Raji (cell line): ENCODE results near the gene STARD3NL.

Source experiments
- POLR2A ChIP-seq: IDR thresholded peaks from 2 replicates; pipeline ENCODE4 v1.6.1; 2011; ENCODE audit warnings: low read depth, low read length, control low read depth; ENCODE audit not compliant: insufficient read depth

STARD3NL gene

GRCh38 chr7:38195804-38196595, 18.0 kb downstream of the STARD3NL start:
- TF ChIP-seq POLR2A: no peak

GRCh38 chr7:38198366-38198765, 20.3 kb downstream of the STARD3NL start:
- TF ChIP-seq POLR2A: no peak

- no peak for TF ChIP-seq POLR2A
Observed at GRCh38 chr7:38199154-38199553, 21.1 kb downstream of the STARD3NL start.

GRCh38 chr7:38199782-38200181, 21.7 kb downstream of the STARD3NL start:
- no peak for TF ChIP-seq POLR2A

- no peak for TF ChIP-seq POLR2A
Observed at GRCh38 chr7:38206071-38206470, 28.0 kb downstream of the STARD3NL start.

- TF ChIP-seq POLR2A: no peak
Observed at GRCh38 chr7:38207843-38208242, 29.8 kb downstream of the STARD3NL start.

- no peak for TF ChIP-seq POLR2A
Observed at GRCh38 chr7:38211486-38211885, 33.4 kb downstream of the STARD3NL start.

- no peak for TF ChIP-seq POLR2A
Observed at GRCh38 chr7:38211940-38212339, 33.9 kb downstream of the STARD3NL start.

GRCh38 chr7:38215115-38215514, 37.1 kb downstream of the STARD3NL start:
- TF ChIP-seq POLR2A: no peak

GRCh38 chr7:38215735-38216670, 38.0 kb downstream of the STARD3NL start:
- no peak for TF ChIP-seq POLR2A

- TF ChIP-seq POLR2A: no peak
Observed at GRCh38 chr7:38217672-38218071, 39.6 kb downstream of the STARD3NL start.

GRCh38 chr7:38220452-38220851, 42.4 kb downstream of the STARD3NL start:
- no peak for TF ChIP-seq POLR2A

GRCh38 chr7:38222481-38223096, 44.5 kb downstream of the STARD3NL start:
- TF ChIP-seq POLR2A: no peak

GRCh38 chr7:38223306-38223705, 45.3 kb downstream of the STARD3NL start:
- no peak for TF ChIP-seq POLR2A

- no peak for TF ChIP-seq POLR2A
Observed at GRCh38 chr7:38224392-38224791, 46.3 kb downstream of the STARD3NL start.
